ENCODE data around the gene YIF1B. TPM values are rescaled to one million over a fixed set of nuclear protein-coding genes. Genes with fewer than 3 reads are reported as not detected.
"Not testable (repeated sequence)": the region's sequence is repeated elsewhere in the genome, so short reads cannot be mapped to it uniquely, and the experiment has no call there.

YIF1B gene
- total RNA-seq = 10 to 100 TPM in 3 of 6 donors, 1 to 10 TPM in 3; 6.9 to 18.2 (median 11.3) TPM
- polyA plus RNA-seq = 10 to 100 TPM; 30.9 to 32.3 TPM

DNA sequence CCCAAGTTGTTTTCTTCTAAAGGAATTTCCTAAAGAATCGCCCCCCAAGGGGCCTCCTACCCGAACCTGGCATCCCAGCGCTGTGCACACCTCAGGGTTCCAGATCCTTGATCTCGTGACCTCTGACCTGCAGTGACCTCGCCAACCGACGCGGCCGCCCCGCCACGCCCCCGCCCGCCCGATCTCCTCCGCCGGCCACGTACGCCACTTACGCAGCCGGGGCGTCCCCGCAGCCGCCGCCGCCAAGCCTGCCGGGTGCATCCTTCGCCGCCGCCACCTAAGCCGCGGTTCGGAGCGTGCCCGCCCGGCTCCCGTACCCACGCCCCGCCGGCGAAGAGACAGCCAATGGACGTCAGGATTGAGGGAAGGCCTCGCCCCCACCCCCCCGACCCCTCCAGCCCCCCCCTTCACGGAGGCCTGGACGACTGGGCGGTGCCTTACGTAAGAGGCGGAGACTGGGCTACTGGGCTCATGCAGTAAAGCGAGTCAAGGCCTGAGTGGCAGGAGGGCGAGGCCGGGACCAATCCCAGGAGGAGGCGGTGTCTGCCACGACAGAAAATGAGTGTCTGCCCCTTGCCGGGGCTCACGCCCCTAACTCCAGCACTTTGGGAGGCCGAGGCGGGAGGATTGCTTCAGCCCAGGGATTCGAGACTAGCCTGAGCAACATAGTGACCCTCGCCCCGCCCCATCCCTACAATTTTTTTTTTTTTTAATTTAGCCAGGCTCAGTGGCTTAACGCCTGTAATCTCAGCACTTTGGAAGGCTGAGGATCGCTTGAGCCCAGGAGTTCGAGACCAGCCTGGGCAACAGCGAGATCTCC is at the start of gene YIF1B:
TSS of gene YIF1B (minus strand) at position 291 of the 820 bp plus-strand sequence. CDS start at position 261, 30 bp downstream.
- intact Hi-C loops (cut with DNase I) = no loop called here
- peaks cover 1 to 3% (median 2%) of the 10 kb centered on the region in 3 donors for H3K4me1 ChIP-seq
- H3K27ac ChIP-seq = peak within 1 kb of the TSS; percentile 62 to 76 (median 73)
- no peaks in the 10 kb centered on the region for H3K27me3 ChIP-seq
- no peak for TF ChIP-seq CTCF (IDR thresholded peaks at IDR 0.05)
- no peaks in the 10 kb centered on the region for H3K9me3 ChIP-seq
- ATAC-seq (peak; percentile 89 to 95 (median 92)), FAIRE-seq (no peak), DNase-seq (peak; percentile 93 to 98 (median 96))
- H3K4me3 ChIP-seq = peak within 1 kb of the TSS; percentile 23 to 71 (median 42)
- WGBS, 2 donors = 1% methylated on average over 64 of the region's 64 CpGs
- no peaks in the 10 kb centered on the region for H3K36me3 ChIP-seq

DNA sequence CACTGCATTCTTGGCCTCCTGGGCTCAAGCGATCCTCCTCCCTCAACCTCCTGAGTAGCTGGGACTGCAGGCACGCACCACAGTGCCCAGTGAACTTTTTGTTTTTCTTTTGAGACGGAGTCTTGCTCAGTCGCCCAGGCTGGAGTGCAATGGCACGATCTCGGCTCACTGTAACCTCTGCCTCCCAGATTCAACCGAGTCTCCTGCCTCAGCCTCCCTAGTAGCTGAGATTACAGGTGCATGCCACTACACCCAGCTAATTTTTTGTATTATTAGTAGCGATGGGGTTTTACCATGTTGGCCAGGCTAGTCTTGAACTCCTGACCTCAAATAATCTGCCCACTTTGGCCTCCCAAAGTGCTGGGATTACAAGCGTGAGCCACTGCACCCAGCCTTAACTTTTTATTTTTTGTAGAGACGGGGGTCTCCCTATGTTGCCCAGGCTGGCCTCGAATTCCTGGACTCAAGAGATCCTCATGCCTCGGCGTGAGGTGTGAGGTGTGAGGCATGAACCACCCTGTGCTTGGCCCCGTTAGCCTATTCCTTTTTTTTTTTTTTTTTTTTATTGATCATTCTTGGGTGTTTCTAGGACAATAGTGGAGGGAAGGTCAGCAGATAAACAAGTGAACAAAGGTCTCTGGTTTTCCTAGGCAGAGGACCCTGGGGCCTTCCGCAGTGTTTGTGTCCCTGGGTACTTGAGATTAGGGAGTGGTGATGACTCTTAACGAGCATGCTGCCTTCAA is 47.4 kb upstream of the YIF1B start:
- intact Hi-C loops (cut with DNase I); H3K27ac ChIP-seq; DNase-seq; ATAC-seq; FAIRE-seq; H3K4me1 ChIP-seq; H3K36me3 ChIP-seq; H3K9me3 ChIP-seq: not testable (repeated sequence)
- peak overlapping the region in 2 of 4 donors; percentile 50 to 76 for H3K4me3 ChIP-seq
- 66 to 69% methylated on average over 14 to 15 of the region's 16 CpGs for WGBS, 2 donors
- peaks cover 0 to 12% (median 0%) of the 10 kb centered on the region in 4 donors for H3K27me3 ChIP-seq

DNA sequence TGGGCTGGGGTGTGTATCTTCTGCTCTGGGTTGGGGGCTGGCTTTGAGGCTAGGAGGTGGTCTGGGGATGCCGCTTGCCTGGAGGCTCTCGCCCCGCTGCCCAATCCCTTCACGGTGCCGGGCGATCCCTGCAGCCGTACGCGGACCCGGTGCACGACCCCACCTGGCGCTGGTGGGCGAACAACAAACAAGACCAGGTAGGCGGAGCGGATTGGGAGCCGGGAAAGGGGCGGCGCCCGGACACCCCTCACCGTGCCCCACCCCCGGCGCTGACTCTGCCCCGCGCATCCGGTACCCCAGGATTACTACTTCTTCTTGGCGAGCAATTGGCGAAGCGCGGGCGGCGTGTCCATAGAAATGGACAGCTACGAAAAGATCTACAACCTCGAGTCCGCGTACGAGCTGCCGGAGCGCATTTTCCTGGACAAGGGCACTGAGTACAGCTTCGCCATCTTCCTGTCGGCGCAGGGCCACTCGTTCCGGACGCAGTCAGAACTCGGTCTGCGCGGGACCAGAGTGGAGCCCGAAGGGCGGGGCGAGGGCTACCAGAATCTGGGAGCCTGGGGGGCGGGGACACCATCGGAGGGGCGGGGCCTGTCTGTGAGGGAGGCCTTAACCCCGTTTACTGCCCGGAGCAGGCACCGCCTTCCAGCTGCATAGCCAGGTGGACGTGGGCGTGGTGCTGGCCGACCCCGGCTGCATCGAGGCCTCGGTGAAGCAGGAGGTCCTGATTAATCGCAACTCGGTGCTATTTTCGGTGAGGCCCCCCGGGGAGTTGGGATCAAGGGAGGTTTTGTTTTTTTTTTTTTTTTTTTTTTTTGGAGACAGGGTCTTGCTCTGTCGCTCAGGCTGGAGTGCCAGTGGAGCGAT is 46.6 kb upstream of the YIF1B start:
- ATAC-seq (peak; percentile 73 to 86 (median 82)), FAIRE-seq (no peak), DNase-seq (peak; percentile 68 to 89 (median 84))
- intact Hi-C loops (cut with DNase I) = no loop called here
- Histone ChIP-seq H3K4me1 (peaks cover 0 to 2% (median 0%) of the 10 kb centered on the region in 3 donors), H3K9me3 (no peaks in the 10 kb centered on the region), H3K36me3 (no peaks in the 10 kb centered on the region), H3K27me3 (peaks cover 0 to 12% (median 0%) of the 10 kb centered on the region in 4 donors), H3K27ac (peak overlapping the region in 2 of 4 donors; percentile 4 to 44), H3K4me3 (peak overlapping the region; percentile 34 to 76 (median 52))
- WGBS, 2 donors = 1 to 3% methylated on average over 65 to 68 of the region's 68 CpGs
- no peak for TF ChIP-seq CTCF (IDR thresholded peaks at IDR 0.05)

DNA sequence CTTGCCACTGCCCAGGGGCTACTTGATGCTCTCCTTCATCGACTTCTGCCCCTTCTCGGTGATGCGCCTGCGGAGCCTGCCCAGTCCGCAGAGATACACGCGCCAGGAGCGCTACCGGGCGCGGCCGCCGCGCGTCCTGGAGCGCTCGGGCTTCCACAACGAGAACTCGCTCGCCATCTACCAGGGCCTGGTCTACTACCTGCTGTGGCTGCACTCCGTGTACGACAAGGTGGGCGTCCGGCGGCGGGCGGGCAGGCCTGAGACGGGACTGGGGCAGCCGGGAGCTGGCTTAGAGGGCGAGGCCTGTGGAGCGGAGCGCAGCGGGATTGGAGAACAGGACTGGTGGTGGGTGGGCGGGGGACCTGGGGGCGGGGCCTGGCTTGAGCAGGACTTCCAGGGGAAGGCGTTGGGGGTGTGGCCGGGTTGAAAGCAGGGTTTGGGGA is 45.9 kb upstream of the YIF1B start:
- no peak for FAIRE-seq
- no peak for TF ChIP-seq CTCF (IDR thresholded peaks at IDR 0.05)
- 0% methylated on average over 33 to 37 of the region's 37 CpGs for WGBS, 2 donors
- Histone ChIP-seq H3K4me3 (peak overlapping the region; percentile 34 to 76 (median 52)), H3K4me1 (peaks cover 0 to 2% (median 0%) of the 10 kb centered on the region in 3 donors), H3K27me3 (peaks cover 0 to 12% (median 0%) of the 10 kb centered on the region in 4 donors), H3K36me3 (no peaks in the 10 kb centered on the region), H3K27ac (no peak overlapping the region), H3K9me3 (no peaks in the 10 kb centered on the region)
- peak; percentile 86 to 95 (median 92) for ATAC-seq
- intact Hi-C loops (cut with DNase I) = no loop called here
- DNase-seq = peak; percentile 63 to 91 (median 80)

Data from pancreas (tissue), 10 donors.